GM18508 (cell line): ENCODE data around the gene MSMP.

ENCODE experiments used
- ATAC-seq: cut with Tn5 transposase; IDR thresholded peaks from one replicate; pipeline ENCODE4 v1.9.1; 2021; ENCODE audit warnings: moderate number of reproducible peaks; ENCODE audit not compliant: insufficient read depth, unreplicated experiment

The MSMP gene

GRCh38 chr9:35703906-35704672 is 50.0 kb downstream of the MSMP start:
- no peak for ATAC-seq
